ENCODE data around the gene PADI6.

DNA sequence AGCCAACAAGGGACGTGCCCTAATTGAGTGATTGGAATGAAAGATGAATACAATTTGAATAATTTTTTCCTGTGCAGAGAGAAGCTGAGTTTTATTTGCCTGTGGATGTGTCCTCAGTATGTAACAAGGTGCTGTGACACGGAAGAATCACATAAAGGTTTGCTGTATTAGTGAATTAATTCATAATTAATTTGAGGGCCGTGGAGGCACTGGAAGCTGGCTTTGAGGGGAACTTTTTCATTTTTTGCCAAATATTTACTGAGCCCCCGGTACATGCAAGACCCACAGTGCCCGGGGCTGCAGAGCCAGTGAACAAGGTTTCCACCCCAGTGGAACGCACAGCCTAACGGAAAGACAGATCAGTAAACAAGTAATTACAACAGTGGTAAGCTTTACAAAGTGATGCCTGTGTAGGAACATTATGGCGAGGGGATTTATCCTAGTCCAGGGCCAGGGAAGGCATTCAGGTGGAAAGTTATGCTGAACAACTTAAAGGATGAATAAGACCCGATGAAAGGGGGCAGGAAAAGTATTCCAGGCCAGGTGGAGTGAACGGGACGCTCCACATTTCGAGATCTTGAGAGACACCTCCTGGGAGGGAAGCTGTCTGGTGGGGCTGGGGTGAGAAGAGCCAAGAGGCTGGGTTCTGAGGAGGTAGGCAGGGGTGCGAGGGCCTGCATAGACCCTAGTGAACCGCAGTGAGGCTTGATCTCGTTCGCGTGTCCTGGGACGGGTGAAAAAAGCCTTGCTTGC, 68.3 kb downstream of the PADI6 start:
- TF ChIP-seq, protein P1, sequence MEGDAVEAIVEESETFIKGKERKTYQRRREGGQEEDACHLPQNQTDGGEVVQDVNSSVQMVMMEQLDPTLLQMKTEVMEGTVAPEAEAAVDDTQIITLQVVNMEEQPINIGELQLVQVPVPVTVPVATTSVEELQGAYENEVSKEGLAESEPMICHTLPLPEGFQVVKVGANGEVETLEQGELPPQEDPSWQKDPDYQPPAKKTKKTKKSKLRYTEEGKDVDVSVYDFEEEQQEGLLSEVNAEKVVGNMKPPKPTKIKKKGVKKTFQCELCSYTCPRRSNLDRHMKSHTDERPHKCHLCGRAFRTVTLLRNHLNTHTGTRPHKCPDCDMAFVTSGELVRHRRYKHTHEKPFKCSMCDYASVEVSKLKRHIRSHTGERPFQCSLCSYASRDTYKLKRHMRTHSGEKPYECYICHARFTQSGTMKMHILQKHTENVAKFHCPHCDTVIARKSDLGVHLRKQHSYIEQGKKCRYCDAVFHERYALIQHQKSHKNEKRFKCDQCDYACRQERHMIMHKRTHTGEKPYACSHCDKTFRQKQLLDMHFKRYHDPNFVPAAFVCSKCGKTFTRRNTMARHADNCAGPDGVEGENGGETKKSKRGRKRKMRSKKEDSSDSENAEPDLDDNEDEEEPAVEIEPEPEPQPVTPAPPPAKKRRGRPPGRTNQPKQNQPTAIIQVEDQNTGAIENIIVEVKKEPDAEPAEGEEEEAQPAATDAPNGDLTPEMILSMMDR (IDR thresholded peaks at IDR 0.05; ENCODE audit: insufficient read depth, low read length, poor library complexity, severe bottlenecking), result no peak
- TF ChIP-seq EZH2phosphoT487 (conservative IDR thresholded peaks at IDR 0.05; ENCODE audit: low read length), result no peak

Measured in SU-DHL-6 (cell line).